ENCODE results near the gene SLC44A2.
"Not testable (repeated sequence)": the region's sequence is repeated elsewhere in the genome, so short reads cannot be mapped to it uniquely, and the experiment has no call there.

DNA sequence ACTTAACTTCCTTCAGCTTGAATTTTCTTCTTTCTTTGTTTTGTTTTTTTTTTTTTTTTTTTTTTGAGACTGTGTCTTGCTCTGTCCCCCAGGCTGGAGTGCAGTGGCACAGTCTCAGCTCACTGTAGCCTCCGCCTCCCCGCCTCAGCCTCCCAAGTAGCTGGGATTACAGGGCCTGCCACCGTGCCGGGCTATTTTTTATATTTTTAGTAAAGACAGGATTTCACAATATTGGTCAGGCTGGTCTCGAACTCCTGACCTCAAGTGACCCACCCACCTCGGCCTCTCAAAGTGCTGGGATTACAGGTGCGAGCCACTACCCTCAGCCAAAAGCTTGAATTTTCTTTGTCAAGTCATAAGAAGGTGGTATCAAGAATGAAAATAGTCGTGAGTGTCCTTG is 49.9 kb downstream of the SLC44A2 start:
- TF ChIP-seq EZH2 (IDR thresholded peaks at IDR 0.05; ENCODE audit: borderline replicate concordance); CTCF (IDR thresholded peaks at IDR 0.05; ENCODE audit: poor library complexity): not testable (repeated sequence)

All from hepatocyte (in vitro differentiated cells).